Measurements from ENCODE around the gene KAT2B. TPM values are rescaled to one million over a fixed set of nuclear protein-coding genes. Genes with fewer than 3 reads are reported as not detected.

Gene KAT2B
- polyA plus RNA-seq, 3 donors, result 23.2 to 28.1 (median 25.9) TPM

Other genes with a start within 250 kb of the KAT2B start
- 1 to 10 TPM in 2 of 3 donors, under 1 TPM in 1; 0.99 to 5.2 (median 2.2) TPM for gene EFHB, start 106.2 kb upstream of the KAT2B start, polyA plus RNA-seq (ENCODE audit: insufficient read length in 3 of 3)
- 10 to 100 TPM; 76.2 to 84.6 (median 79.5) TPM for gene RAB5A, start 93.3 kb upstream of the KAT2B start, polyA plus RNA-seq (ENCODE audit: insufficient read length in 3 of 3)
- gene PP2D1, start 28.2 kb upstream of the KAT2B start, polyA plus RNA-seq (ENCODE audit: insufficient read length in 3 of 3), result under 1 TPM; 0.26 to 0.49 (median 0.40) TPM
- 1 to 10 TPM; 9.4 to 9.8 (median 9.6) TPM for gene SGO1, start 145.8 kb downstream of the KAT2B start, polyA plus RNA-seq (ENCODE audit: insufficient read length in 3 of 3)